IMR-90 (cell line): Measurements from ENCODE around the gene RNF149. TPM values are rescaled to one million over a fixed set of nuclear protein-coding genes. Genes with fewer than 3 reads are reported as not detected.
A peak's percentile ranks its signal among the peaks of the same experiment; 100 is the strongest.

Source experiments
- ATAC-seq: fragments of 200-7000 bp; cut with Tn5 transposase; 2 replicates; pipeline ENCODE4 v1.9.1; 2020; ENCODE audit warnings: low read depth, mild to moderate bottlenecking, moderate library complexity
- BruUV-seq: library from RNA; stranded (reverse); fragments of 400-500 nt; replicated peaks from 2 replicates; lab custom pipeline; 2021; lab: Mats Ljungman, UMichigan
- CTCF ChIA-PET: fragments of 300-600 bp; formaldehyde crosslinking; extraction: SDS; loops from one replicate; lab custom pipeline; 2021; ENCODE audit warnings: antibody characterized with exemption; lab: Yijun Ruan, JAX
- POLR2A ChIA-PET: fragments of 300-600 bp; sonication (Branson Sonifier 250); formaldehyde crosslinking; loops from one replicate; lab custom pipeline; 2022; ENCODE audit warnings: antibody characterized with exemption; ENCODE audit not compliant: unreplicated experiment; lab: Charles Lee
- DNase-seq: peaks from one replicate; pipeline ENCODE4 v3.0.0; 2013
- H2AFZ ChIP-seq: replicated peaks from 2 replicates; pipeline ENCODE3; 2013; ENCODE audit warnings: low read length, mild to moderate bottlenecking; ENCODE audit not compliant: poor library complexity
- H2AK5ac ChIP-seq: 2 replicates; pipeline ENCODE4 v1.6.1; 2013; ENCODE audit warnings: low read depth, low read length, inconsistent platforms
- H2AK9ac ChIP-seq: replicated peaks from 2 replicates; pipeline ENCODE3; 2013; ENCODE audit warnings: mild to moderate bottlenecking, low read depth, low read length, moderate library complexity; ENCODE audit not compliant: poor library complexity
- H2BK120ac ChIP-seq: 2 replicates; pipeline ENCODE4 v1.6.1; 2013; ENCODE audit warnings: low read depth, low read length, inconsistent platforms
- H2BK15ac ChIP-seq: 3 replicates; pipeline ENCODE4 v1.6.1; 2013; ENCODE audit warnings: low read depth, low read length, inconsistent platforms
- H2BK20ac ChIP-seq: 2 replicates; pipeline ENCODE4 v1.6.1; 2013; ENCODE audit warnings: low read depth, mild to moderate bottlenecking, inconsistent platforms, low read length, moderate library complexity
- H2BK5ac ChIP-seq: 2 replicates; pipeline ENCODE4 v1.6.1; 2013; ENCODE audit warnings: mild to moderate bottlenecking, low read depth, low read length, inconsistent platforms; ENCODE audit not compliant: poor library complexity, severe bottlenecking
- H3K14ac ChIP-seq: replicated peaks from 2 replicates; pipeline ENCODE4 v1.6.1; 2013; ENCODE audit warnings: low read depth, low read length, inconsistent platforms
- H3K18ac ChIP-seq: 2 replicates; pipeline ENCODE4 v1.6.1; 2013; ENCODE audit warnings: low read depth, low read length, control low read depth
- H3K23ac ChIP-seq: 2 replicates; pipeline ENCODE4 v1.6.1; 2013; ENCODE audit warnings: low read depth, low read length, inconsistent platforms
- H3K27ac ChIP-seq: 2 replicates; pipeline ENCODE4 v1.5.1; 2013; ENCODE audit warnings: mild to moderate bottlenecking, control low read depth, low read length; ENCODE audit not compliant: insufficient read depth
- H3K27me3 ChIP-seq: 2 replicates; pipeline ENCODE4 v1.6.1; 2013; ENCODE audit warnings: low read length; ENCODE audit not compliant: control insufficient read depth, insufficient read depth
- H3K36me3 ChIP-seq: 2 replicates; pipeline ENCODE4 v1.6.1; 2013; ENCODE audit warnings: low read length, mixed read lengths; ENCODE audit not compliant: control insufficient read depth, insufficient read depth
- H3K4ac ChIP-seq: 2 replicates; pipeline ENCODE4 v1.6.1; 2013; ENCODE audit warnings: low read depth, low read length, inconsistent platforms
- H3K4me1 ChIP-seq: 2 replicates; pipeline ENCODE4 v1.6.1; 2013; ENCODE audit warnings: low read length, mixed read lengths; ENCODE audit not compliant: control insufficient read depth, insufficient read depth
- H3K4me2 ChIP-seq: 2 replicates; pipeline ENCODE4 v1.6.1; 2013; ENCODE audit warnings: low read depth, mild to moderate bottlenecking, control low read depth, low read length, moderate library complexity
- H3K4me3 ChIP-seq: 2 replicates; pipeline ENCODE4 v1.5.1; 2013; ENCODE audit warnings: low read depth, mild to moderate bottlenecking, control low read depth, low read length, moderate library complexity; ENCODE audit not compliant: insufficient read depth
- H3K56ac ChIP-seq: 2 replicates; pipeline ENCODE4 v1.6.1; 2013; ENCODE audit warnings: low read length, inconsistent platforms; ENCODE audit not compliant: insufficient read depth; ENCODE audit errors: extremely low read depth
- H3K79me1 ChIP-seq, 2 experiments: 2 replicates each; pipeline ENCODE4 v1.6.1; 2013; ENCODE audit warnings: low read length in 2 of 2, inconsistent platforms in 1 of 2, low read depth in 1 of 2
- H3K9ac ChIP-seq: 2 replicates; pipeline ENCODE4 v1.6.1; 2013; ENCODE audit warnings: low read depth, low read length, control low read depth
- H3K9me1 ChIP-seq: 2 replicates; pipeline ENCODE4 v1.6.1; 2013; ENCODE audit warnings: low read length, inconsistent platforms; ENCODE audit not compliant: insufficient read depth
- H3K9me3 ChIP-seq: 2 replicates; pipeline ENCODE4 v1.6.1; 2013; ENCODE audit warnings: low read length; ENCODE audit not compliant: control insufficient read depth, insufficient read depth
- H4K20me1 ChIP-seq: 2 replicates; pipeline ENCODE4 v1.6.1; 2013; ENCODE audit warnings: low read length, inconsistent platforms; ENCODE audit not compliant: insufficient read depth
- H4K5ac ChIP-seq: 2 replicates; pipeline ENCODE4 v1.6.1; 2013; ENCODE audit warnings: mild to moderate bottlenecking, low read depth, low read length, control low read depth
- H4K8ac ChIP-seq, 2 experiments: 2 replicates each; pipeline ENCODE4 v1.6.1; 2013; ENCODE audit warnings: low read depth in 2 of 2, low read length in 2 of 2, control low read depth in 1 of 2, inconsistent platforms in 1 of 2
- H4K91ac ChIP-seq: 2 replicates; pipeline ENCODE4 v1.6.1; 2013; ENCODE audit warnings: low read depth, low read length, inconsistent platforms; ENCODE audit not compliant: insufficient read depth
- CHD1 ChIP-seq: IDR thresholded peaks from 2 replicates; pipeline ENCODE4 v1.6.1; 2012; ENCODE audit warnings: low read depth, low read length, improper control_type of control experiment
- MAZ ChIP-seq: IDR thresholded peaks from 2 replicates; pipeline ENCODE4 v1.6.1; 2012; ENCODE audit warnings: low read depth, mild to moderate bottlenecking, low read length, improper control_type of control experiment, moderate library complexity, borderline replicate concordance
- MXI1 ChIP-seq: IDR thresholded peaks from 2 replicates; pipeline ENCODE4 v1.6.1; 2012; ENCODE audit warnings: low read depth, mild to moderate bottlenecking, low read length, moderate library complexity, borderline replicate concordance
- NFE2L2 ChIP-seq: fragments of 150-350 bp; IDR thresholded peaks from 2 replicates; pipeline ENCODE4 v1.6.1; 2016; ENCODE audit warnings: low read depth, mild to moderate bottlenecking, low read length
- POLR2A ChIP-seq: IDR thresholded peaks from 2 replicates; pipeline ENCODE4 v1.6.1; 2012; ENCODE audit warnings: mild to moderate bottlenecking, low read depth, low read length
- RCOR1 ChIP-seq: IDR thresholded peaks from 2 replicates; pipeline ENCODE4 v1.6.1; 2012; ENCODE audit warnings: mild to moderate bottlenecking, low read length, improper control_type of control experiment; ENCODE audit not compliant: insufficient replicate concordance
- RFX5 ChIP-seq: IDR thresholded peaks from 2 replicates; pipeline ENCODE4 v1.8.0; 2012; ENCODE audit warnings: low read depth, mild to moderate bottlenecking, low read length, moderate library complexity
- SMC3 ChIP-seq: fragments of 150-350 bp; IDR thresholded peaks from 2 replicates; pipeline ENCODE4 v1.6.1; 2016; ENCODE audit warnings: low read depth, mild to moderate bottlenecking, antibody characterized with exemption, low read length, moderate library complexity
- WGBS, 2 experiments: methylation state at CpG; one replicate each; pipeline versions ENCODE4 v1.1.5 to v1.1.7; 2013; ENCODE audit warnings: missing lambda C conversion rate in 2 of 2; ENCODE audit not compliant: insufficient read length in 1 of 2; ENCODE audit errors: extremely low coverage in 2 of 2; 5-methylcytosine and 5-hydroxymethylcytosine counted together
- dilution Hi-C: fragments of 300-500 bp; cut with HindIII; formaldehyde crosslinking; loops from one replicate; pipeline ENCODE4 v1.14.3; 2018; ENCODE audit warnings: low sequenced_read_pairs; ENCODE audit not compliant: unreplicated experiment
- in situ Hi-C: fragments of 300-500 bp; cut with MboI; formaldehyde crosslinking; loops from 3 replicates; pipeline ENCODE4 v1.14.3; 2019; ENCODE audit warnings: low sequenced_read_pairs, inconsistent platforms, mixed read lengths
- intact Hi-C: fragments of 100-400 bp; cut with micrococcal nuclease; formaldehyde crosslinking; loops from 2 replicates; pipeline ENCODE4 v1.10.0; 2022
- polyA plus RNA-seq, 3 experiments: library from polyadenylated mRNA; depleted of rRNA; stranded (reverse); fragments of >200 nt; gene quantifications; 2 replicates each; pipeline ENCODE4 v1.2.3, GENCODE V29; 2012; ENCODE audit warnings: low replicate concordance in 1 of 3
- total RNA-seq: library from RNA; depleted of rRNA; stranded (reverse); fragments of >200 nt; gene quantifications from 2 replicates; pipeline ENCODE4 v1.2.3, GENCODE V29; 2012
- TF ChIP-seq, protein P1 (sequence below): fragments of 150-350 bp; IDR thresholded peaks from 2 replicates; pipeline ENCODE4 v1.6.1; 2017; ENCODE audit warnings: mild to moderate bottlenecking, antibody characterized with exemption, low read length, low read depth
- TF ChIP-seq, protein P2 (sequence below): conservative IDR thresholded peaks from 2 replicates; pipeline ENCODE4 v1.5.1; 2012; ENCODE audit warnings: mild to moderate bottlenecking, low read depth, low read length, improper control_type of control experiment
- TF ChIP-seq, protein P3 (sequence below): fragments of 150-350 bp; IDR thresholded peaks from 2 replicates; pipeline ENCODE4 v1.6.1; 2016; ENCODE audit warnings: low read depth, mild to moderate bottlenecking, low read length, moderate library complexity, borderline replicate concordance

Gene RNF149
- total and polyA plus RNA-seq, 2 of the 4 experiments (the other 2 are of a cell fraction): 14.5 to 18.6 TPM

DNA sequence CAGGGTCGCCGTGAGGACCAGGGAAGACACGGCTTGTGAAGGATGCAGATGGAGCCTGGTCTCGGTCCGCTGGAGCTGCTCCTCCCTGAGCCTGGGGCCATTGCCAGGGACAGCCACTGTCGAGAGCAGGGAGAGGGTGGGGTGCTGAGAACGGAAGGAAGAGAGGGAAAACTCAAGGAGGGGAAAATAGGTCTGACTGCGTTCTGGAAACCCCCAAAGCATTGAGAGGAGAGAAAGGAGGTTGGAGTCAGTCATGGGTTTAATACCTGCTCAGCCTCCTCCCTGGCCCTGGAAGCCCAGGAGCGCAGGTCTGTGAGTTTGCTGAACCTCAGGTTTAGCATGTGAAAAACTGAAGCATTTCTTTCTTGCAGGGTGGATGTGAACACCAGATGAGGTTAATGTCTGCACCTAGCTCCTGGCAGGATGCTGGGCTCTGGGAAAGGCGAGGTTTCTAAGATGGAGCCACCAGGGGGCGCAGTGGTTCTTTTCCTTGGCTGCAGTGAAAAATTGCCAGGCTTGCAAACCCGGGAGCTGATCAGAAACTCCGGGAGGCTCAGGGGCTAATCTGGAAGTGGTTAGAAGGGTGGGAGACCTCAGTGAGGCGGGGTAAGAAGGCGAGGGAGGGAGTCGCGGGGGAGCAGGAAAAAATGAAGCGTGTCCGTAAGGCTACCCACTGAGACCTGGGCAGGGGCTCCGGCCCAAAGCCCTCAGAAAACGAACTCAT is 33.6 kb upstream of the RNF149 start (continued):
- TF ChIP-seq RCOR1: no peak

DNA sequence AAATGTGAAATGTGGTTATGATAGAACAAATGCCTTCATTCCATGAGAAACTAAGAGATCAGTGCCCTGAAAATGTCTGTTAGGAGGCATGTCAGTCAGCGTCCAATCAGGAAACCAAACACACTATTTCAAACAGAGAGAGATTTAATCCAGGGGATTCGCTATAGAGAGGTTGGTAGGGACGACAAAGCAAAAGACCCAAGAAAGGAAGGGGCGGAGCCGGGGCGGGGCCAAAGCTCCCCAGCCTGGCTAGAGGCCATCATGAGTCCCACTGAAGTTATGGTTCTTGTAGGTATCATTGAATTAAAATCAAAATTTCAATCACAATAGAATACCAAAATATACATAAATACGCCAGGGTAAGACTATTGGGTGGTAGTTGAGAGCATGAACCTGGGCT is 32.9 kb upstream of the RNF149 start:
- intact Hi-C loops: loop anchor here (5.0 kb wide), 1 partner anchor 491 kb away; no protein-coding TSS in a partner anchor
- no peak overlapping the region for H3K23ac ChIP-seq
- no CpG with 5 or more reads among the region's 7 CpGs for WGBS, 2 experiments
- no peak overlapping the region for H3K27ac ChIP-seq
- H4K8ac ChIP-seq: no peak overlapping the region
- POLR2A ChIA-PET: no interaction called here
- H2BK120ac ChIP-seq: no peak overlapping the region
- no peaks in the 10 kb centered on the region for H3K36me3 ChIP-seq
- no peaks in the 10 kb centered on the region for H4K20me1 ChIP-seq
- H3K9me3 ChIP-seq: no peaks in the 10 kb centered on the region
- H3K4me2 ChIP-seq: no peak overlapping the region
- DNase-seq (no peak), ATAC-seq (no peak)
- peak overlapping the region; percentile 67 for H2AFZ ChIP-seq
- H3K14ac ChIP-seq: no peak overlapping the region
- peaks cover 2% of the 10 kb centered on the region; the same call in 1 of the 2 replicates for H3K4me1 ChIP-seq
- no peak overlapping the region for H2BK20ac ChIP-seq
- no peak overlapping the region for H3K9ac ChIP-seq
- H3K9me1 ChIP-seq: no peaks in the 10 kb centered on the region; the same call in 1 of the 2 replicates
- H2BK15ac ChIP-seq: no peak overlapping the region
- H2AK5ac ChIP-seq: no peak overlapping the region
- H3K4ac ChIP-seq: no peak overlapping the region
- dilution Hi-C loops: no loop called here
- H3K79me1 ChIP-seq: no peaks in the 10 kb centered on the region
- no peak overlapping the region for H4K91ac ChIP-seq
- H2BK5ac ChIP-seq: no peak overlapping the region
- peak overlapping the region; percentile 48 for H2AK9ac ChIP-seq
- no peak overlapping the region for H3K18ac ChIP-seq
- in situ Hi-C loops: loop anchor here (10.0 kb wide), 1 partner anchor 493 kb away; no protein-coding TSS in a partner anchor
- no peak overlapping the region for H4K5ac ChIP-seq
- no peak overlapping the region for H3K56ac ChIP-seq
- H3K4me3 ChIP-seq: no peak overlapping the region
- TF ChIP-seq RCOR1: no peak
- no peak for TF ChIP-seq POLR2A
- TF ChIP-seq CHD1: no peak
- TF ChIP-seq, protein P1, sequence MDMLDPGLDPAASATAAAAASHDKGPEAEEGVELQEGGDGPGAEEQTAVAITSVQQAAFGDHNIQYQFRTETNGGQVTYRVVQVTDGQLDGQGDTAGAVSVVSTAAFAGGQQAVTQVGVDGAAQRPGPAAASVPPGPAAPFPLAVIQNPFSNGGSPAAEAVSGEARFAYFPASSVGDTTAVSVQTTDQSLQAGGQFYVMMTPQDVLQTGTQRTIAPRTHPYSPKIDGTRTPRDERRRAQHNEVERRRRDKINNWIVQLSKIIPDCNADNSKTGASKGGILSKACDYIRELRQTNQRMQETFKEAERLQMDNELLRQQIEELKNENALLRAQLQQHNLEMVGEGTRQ: no peak
- TF ChIP-seq MAZ: no peak
- no peak for TF ChIP-seq RFX5
- TF ChIP-seq, protein P2, sequence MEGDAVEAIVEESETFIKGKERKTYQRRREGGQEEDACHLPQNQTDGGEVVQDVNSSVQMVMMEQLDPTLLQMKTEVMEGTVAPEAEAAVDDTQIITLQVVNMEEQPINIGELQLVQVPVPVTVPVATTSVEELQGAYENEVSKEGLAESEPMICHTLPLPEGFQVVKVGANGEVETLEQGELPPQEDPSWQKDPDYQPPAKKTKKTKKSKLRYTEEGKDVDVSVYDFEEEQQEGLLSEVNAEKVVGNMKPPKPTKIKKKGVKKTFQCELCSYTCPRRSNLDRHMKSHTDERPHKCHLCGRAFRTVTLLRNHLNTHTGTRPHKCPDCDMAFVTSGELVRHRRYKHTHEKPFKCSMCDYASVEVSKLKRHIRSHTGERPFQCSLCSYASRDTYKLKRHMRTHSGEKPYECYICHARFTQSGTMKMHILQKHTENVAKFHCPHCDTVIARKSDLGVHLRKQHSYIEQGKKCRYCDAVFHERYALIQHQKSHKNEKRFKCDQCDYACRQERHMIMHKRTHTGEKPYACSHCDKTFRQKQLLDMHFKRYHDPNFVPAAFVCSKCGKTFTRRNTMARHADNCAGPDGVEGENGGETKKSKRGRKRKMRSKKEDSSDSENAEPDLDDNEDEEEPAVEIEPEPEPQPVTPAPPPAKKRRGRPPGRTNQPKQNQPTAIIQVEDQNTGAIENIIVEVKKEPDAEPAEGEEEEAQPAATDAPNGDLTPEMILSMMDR: no peak
- TF ChIP-seq NFE2L2: no peak
- TF ChIP-seq MXI1: no peak
- no peak for TF ChIP-seq SMC3
- TF ChIP-seq, protein P3, sequence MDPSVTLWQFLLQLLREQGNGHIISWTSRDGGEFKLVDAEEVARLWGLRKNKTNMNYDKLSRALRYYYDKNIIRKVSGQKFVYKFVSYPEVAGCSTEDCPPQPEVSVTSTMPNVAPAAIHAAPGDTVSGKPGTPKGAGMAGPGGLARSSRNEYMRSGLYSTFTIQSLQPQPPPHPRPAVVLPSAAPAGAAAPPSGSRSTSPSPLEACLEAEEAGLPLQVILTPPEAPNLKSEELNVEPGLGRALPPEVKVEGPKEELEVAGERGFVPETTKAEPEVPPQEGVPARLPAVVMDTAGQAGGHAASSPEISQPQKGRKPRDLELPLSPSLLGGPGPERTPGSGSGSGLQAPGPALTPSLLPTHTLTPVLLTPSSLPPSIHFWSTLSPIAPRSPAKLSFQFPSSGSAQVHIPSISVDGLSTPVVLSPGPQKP: no peak
- H3K27me3 ChIP-seq: no peaks in the 10 kb centered on the region
- no TSS peak for BruUV-seq
- CTCF ChIA-PET: interaction anchor here (0.6 to 1.8 kb wide), 9 partner anchors 12 to 495 kb away, joined by 3 to 8 read pairs (median 4); partner anchors contain the start of gene CREG2
